OCI-LY7 (cell line): ENCODE data around the gene IGFL4.

Source experiments
- EZH2phosphoT487 ChIP-seq: fragments of 200-600 bp; sonication (generic); IDR thresholded peaks from 2 replicates; pipeline ENCODE4 v1.6.1; 2018; ENCODE audit warnings: low read depth, borderline replicate concordance, mild to moderate bottlenecking, mixed run types, antibody characterized with exemption, low read length, moderate library complexity, mixed read lengths
- TF ChIP-seq, protein P1 (sequence below): fragments of 200-600 bp; sonication (generic); conservative IDR thresholded peaks from 2 replicates; pipeline ENCODE4 v1.5.1; 2014; ENCODE audit warnings: mild to moderate bottlenecking, antibody characterized with exemption, low read length, moderate library complexity, mixed read lengths

DNA sequence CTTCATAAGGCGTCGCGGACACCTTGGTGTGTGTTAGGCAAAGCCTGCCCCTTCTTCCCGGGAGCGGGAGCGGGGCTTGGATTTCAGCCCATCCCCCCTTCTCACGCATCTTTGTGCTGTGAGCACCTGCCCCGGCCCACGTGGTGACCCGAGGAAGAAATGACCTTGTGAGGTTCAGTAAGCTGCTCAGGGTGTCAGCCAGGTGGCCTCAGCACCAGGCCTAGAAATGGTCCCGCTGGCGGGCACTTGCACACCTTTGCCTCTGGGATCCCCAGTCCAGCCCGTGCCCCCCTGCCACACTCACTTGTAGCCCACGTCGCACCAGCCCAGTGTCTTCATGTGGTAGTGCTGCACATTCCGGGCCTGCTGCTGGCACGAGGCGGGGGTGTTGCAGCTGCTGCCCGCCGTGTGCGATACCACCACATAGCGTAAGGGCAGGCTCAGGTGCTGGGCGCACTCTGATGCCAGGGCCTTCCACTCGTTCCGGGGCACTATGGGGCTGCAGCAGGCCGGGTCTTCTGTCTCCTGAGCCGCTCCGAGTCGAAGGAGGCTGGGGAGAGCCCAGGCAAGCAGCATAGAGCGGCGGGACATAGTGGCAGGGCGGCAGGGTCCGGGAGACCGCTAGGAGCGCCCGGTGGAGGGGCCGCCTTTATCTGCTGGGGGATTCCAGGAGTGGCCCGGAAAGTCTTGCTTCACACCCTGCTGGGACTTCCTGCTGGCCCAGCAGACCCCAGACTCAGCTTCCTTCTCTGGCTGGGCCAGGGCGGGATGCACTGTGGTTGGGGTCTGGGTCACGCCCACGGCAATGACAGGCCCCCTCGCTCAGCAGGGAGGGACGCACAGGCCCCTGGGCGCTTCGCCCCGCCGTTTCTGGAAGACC is 18.1 kb downstream of the IGFL4 start, which contains the start of gene PGLYRP1:
- TF ChIP-seq, protein P1, sequence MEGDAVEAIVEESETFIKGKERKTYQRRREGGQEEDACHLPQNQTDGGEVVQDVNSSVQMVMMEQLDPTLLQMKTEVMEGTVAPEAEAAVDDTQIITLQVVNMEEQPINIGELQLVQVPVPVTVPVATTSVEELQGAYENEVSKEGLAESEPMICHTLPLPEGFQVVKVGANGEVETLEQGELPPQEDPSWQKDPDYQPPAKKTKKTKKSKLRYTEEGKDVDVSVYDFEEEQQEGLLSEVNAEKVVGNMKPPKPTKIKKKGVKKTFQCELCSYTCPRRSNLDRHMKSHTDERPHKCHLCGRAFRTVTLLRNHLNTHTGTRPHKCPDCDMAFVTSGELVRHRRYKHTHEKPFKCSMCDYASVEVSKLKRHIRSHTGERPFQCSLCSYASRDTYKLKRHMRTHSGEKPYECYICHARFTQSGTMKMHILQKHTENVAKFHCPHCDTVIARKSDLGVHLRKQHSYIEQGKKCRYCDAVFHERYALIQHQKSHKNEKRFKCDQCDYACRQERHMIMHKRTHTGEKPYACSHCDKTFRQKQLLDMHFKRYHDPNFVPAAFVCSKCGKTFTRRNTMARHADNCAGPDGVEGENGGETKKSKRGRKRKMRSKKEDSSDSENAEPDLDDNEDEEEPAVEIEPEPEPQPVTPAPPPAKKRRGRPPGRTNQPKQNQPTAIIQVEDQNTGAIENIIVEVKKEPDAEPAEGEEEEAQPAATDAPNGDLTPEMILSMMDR = no peak
- no peak for TF ChIP-seq EZH2phosphoT487
